AG04450 (cell line): ENCODE results near the gene KLHL17. TPM values are rescaled to one million over a fixed set of nuclear protein-coding genes. Genes with fewer than 3 reads are reported as not detected.
"Not testable (repeated sequence)": the region's sequence is repeated elsewhere in the genome, so short reads cannot be mapped to it uniquely, and the experiment has no call there.

Experiments used
- CTCF ChIA-PET: fragments of 300-600, 350-600 bp; formaldehyde crosslinking; extraction: SDS; loops from one replicate; lab custom pipeline; 2022; ENCODE audit warnings: antibody characterized with exemption, inconsistent platforms; lab: Charles Lee
- POLR2A ChIA-PET: fragments of 350-600 bp; formaldehyde crosslinking; extraction: SDS; loops from one replicate; lab custom pipeline; 2021; ENCODE audit warnings: antibody characterized with exemption, inconsistent platforms; lab: Yijun Ruan, JAX
- DNase-seq: peaks from one replicate; pipeline ENCODE4 v3.0.0-alpha.2; 2011; ENCODE audit warnings: low read depth, low spot score
- H3K27ac ChIP-seq: one replicate; pipeline ENCODE4 v1.5.1; 2012; ENCODE audit warnings: low read depth, low read length, control low read depth
- H3K27me3 ChIP-seq: one replicate; pipeline ENCODE4 v1.6.0; 2012; ENCODE audit warnings: low read length; ENCODE audit not compliant: control insufficient read depth, insufficient read depth
- H3K4me3 ChIP-seq: 2 replicates; pipeline ENCODE4 v1.5.1; 2011; ENCODE audit warnings: mild to moderate bottlenecking, low read depth, low read length, control low read depth
- H3K9me3 ChIP-seq: 2 replicates; pipeline ENCODE4 v1.5.1; 2012; ENCODE audit warnings: low read length; ENCODE audit not compliant: control insufficient read depth, insufficient read depth
- CTCF ChIP-seq: IDR thresholded peaks from 2 replicates; pipeline ENCODE4 v1.5.1; 2011; ENCODE audit warnings: low read depth, low read length, control low read depth, inconsistent platforms
- polyA plus RNA-seq: library from polyadenylated mRNA; depleted of rRNA; stranded (reverse); fragments of >200 nt; gene quantifications from 2 replicates; pipeline ENCODE4 v1.2.3, GENCODE V29; 2011

The KLHL17 gene
- polyA plus RNA-seq, 1 experiment = 5.5 TPM

DNA sequence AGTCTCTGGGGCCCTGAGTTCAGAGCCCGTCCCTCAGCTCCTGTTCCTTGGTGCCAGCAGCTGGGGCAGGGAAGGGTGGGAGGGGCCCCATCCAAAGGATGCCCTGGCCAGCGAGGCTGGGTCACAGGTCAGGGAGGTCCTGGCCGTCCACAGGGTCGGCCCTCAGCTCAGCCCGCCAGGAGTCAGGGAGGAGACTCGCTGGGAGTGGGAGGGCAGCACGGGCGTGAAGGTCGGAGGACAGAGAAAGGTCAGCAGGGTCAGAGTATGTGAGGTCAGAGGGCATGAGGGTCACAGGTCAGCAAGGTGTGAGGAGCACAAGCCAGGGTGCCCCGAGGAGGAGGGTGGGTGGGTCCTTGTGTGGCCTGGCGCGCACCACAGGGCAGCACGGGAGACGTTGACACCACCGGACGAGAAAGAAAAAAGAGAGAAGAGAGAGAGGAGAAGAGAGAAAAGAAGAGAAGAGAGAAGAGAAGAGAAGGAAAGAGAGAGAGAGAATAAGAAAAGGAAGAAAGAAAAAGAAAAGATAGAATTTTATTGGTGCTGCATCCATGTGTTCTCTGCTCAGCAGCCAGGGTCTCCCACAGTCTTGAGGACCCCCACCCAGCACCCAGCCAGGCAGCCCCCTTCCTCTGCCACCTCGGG is 14.4 kb downstream of the KLHL17 start:
- peaks cover 26% of the 10 kb centered on the region for H3K27me3 ChIP-seq
- no peak overlapping the region for H3K27ac ChIP-seq
- POLR2A ChIA-PET = interaction anchor here (2.1 kb wide), 1 partner anchor 8 kb away, joined by 6 read pairs; the partner anchor contains the start of gene PLEKHN1
- CTCF ChIA-PET = interaction anchor here (0.6 to 2.2 kb wide), 2 partner anchors 70 to 76 kb away, joined by 3 to 14 read pairs; no protein-coding TSS in a partner anchor
- H3K4me3 ChIP-seq = no peak overlapping the region
- TF ChIP-seq CTCF = no peak
- DNase-seq = no peak
- peaks cover 15% of the 10 kb centered on the region; the same call in 1 of the 2 replicates for H3K9me3 ChIP-seq

GRCh38 chr1:975365-975764 is 15.0 kb downstream of the KLHL17 start:
- TF ChIP-seq CTCF = no peak
- H3K4me3 ChIP-seq = no peak overlapping the region
- H3K9me3 ChIP-seq = peaks cover 10% of the 10 kb centered on the region; the same call in 1 of the 2 replicates
- peaks cover 21% of the 10 kb centered on the region for H3K27me3 ChIP-seq
- no peak overlapping the region for H3K27ac ChIP-seq
- ChIA-PET POLR2A (interaction anchor here (2.1 kb wide), 1 partner anchor 9 kb away, joined by 6 read pairs; the partner anchor contains the start of gene PLEKHN1), CTCF (interaction anchor here (2.2 kb wide), 1 partner anchor 70 kb away, joined by 14 read pairs; no protein-coding TSS in a partner anchor)
- DNase-seq = no peak

GRCh38 chr1:975896-976683 is 15.7 kb downstream of the KLHL17 start:
- ChIA-PET POLR2A (interaction anchor here (0.6 to 2.1 kb wide), 2 partner anchors 9 to 34 kb away, joined by 3 to 6 read pairs; partner anchors contain the start of gene PLEKHN1), CTCF (interaction anchor here (0.6 to 2.2 kb wide), 6 partner anchors 9 to 1383 kb away, joined by 3 to 14 read pairs (median 4); partner anchors contain the start of gene NOC2L)

GRCh38 chr1:976791-977190 is 16.4 kb downstream of the KLHL17 start:
- H3K27me3 ChIP-seq = peaks cover 16% of the 10 kb centered on the region
- ChIA-PET POLR2A (interaction anchor here (2.1 kb wide), 1 partner anchor 10 kb away, joined by 6 read pairs; the partner anchor contains the start of gene PLEKHN1), CTCF (interaction anchor here (0.6 to 2.2 kb wide), 6 partner anchors 8 to 1383 kb away, joined by 3 to 14 read pairs (median 4); partner anchors contain the start of gene NOC2L)
- not testable (repeated sequence) for DNase-seq, H3K27ac ChIP-seq, H3K4me3 ChIP-seq, H3K9me3 ChIP-seq

More at GRCh38 chr1:975896-976683, 15.7 kb downstream of the KLHL17 start:
- peak; percentile 69 for TF ChIP-seq CTCF
- H3K9me3 ChIP-seq = peaks cover 9% of the 10 kb centered on the region; the same call in 1 of the 2 replicates
- no peak overlapping the region for H3K4me3 ChIP-seq
- no peak for DNase-seq
- peaks cover 18% of the 10 kb centered on the region for H3K27me3 ChIP-seq
- no peak overlapping the region for H3K27ac ChIP-seq

DNA sequence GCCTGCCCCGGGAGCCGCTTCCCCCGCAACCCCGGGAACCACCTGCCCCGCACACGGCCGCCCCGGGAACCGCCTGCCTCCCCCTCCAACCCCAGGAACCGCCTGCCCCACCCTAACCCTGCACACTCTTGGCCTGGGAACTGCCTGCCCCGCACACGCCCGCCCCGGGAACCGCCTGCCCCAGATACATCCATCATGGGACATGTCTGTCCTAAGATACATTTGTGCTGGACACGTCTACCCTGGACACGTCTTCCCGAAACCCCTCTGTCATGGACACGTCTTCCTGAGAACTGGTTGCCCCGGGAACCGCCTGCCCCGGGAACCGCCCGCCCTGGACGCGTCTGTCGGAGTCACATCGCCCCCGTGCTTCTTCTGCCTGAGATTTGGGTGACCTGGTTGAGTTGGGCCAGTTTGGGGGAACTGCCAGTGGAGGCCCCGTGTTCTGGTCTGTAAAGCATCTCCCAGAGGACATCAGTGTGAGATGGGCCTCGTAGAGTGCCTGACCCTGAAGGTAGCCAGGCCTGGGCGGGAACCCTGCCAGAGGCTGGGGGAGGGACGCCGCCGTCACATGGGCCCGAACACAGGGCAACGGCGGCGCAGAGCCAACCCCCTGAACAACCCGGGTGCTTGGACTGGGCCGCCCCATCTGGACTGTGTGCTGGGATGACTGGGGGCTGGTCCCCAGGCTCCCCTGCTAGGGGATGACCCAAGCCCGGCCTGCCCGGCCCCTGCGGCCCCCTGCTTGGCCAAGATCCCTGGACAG is 17.9 kb downstream of the KLHL17 start:
- no peak overlapping the region for H3K27ac ChIP-seq
- ChIA-PET CTCF (no interaction called here), POLR2A (no interaction called here)
- H3K9me3 ChIP-seq = peaks cover 9% of the 10 kb centered on the region; the same call in 1 of the 2 replicates
- TF ChIP-seq CTCF = no peak
- H3K27me3 ChIP-seq = peaks cover 27% of the 10 kb centered on the region
- no peak for DNase-seq
- no peak overlapping the region for H3K4me3 ChIP-seq
